ENCODE results near the gene NACC2. TPM values are rescaled to one million over a fixed set of nuclear protein-coding genes. Genes with fewer than 3 reads are reported as not detected.

NACC2 gene, protein sequence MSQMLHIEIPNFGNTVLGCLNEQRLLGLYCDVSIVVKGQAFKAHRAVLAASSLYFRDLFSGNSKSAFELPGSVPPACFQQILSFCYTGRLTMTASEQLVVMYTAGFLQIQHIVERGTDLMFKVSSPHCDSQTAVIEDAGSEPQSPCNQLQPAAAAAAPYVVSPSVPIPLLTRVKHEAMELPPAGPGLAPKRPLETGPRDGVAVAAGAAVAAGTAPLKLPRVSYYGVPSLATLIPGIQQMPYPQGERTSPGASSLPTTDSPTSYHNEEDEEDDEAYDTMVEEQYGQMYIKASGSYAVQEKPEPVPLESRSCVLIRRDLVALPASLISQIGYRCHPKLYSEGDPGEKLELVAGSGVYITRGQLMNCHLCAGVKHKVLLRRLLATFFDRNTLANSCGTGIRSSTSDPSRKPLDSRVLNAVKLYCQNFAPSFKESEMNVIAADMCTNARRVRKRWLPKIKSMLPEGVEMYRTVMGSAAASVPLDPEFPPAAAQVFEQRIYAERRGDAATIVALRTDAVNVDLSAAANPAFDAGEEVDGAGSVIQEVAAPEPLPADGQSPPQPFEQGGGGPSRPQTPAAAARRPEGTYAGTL
- 3.2 and 3.7 TPM in 2 replicates for total RNA-seq

DNA sequence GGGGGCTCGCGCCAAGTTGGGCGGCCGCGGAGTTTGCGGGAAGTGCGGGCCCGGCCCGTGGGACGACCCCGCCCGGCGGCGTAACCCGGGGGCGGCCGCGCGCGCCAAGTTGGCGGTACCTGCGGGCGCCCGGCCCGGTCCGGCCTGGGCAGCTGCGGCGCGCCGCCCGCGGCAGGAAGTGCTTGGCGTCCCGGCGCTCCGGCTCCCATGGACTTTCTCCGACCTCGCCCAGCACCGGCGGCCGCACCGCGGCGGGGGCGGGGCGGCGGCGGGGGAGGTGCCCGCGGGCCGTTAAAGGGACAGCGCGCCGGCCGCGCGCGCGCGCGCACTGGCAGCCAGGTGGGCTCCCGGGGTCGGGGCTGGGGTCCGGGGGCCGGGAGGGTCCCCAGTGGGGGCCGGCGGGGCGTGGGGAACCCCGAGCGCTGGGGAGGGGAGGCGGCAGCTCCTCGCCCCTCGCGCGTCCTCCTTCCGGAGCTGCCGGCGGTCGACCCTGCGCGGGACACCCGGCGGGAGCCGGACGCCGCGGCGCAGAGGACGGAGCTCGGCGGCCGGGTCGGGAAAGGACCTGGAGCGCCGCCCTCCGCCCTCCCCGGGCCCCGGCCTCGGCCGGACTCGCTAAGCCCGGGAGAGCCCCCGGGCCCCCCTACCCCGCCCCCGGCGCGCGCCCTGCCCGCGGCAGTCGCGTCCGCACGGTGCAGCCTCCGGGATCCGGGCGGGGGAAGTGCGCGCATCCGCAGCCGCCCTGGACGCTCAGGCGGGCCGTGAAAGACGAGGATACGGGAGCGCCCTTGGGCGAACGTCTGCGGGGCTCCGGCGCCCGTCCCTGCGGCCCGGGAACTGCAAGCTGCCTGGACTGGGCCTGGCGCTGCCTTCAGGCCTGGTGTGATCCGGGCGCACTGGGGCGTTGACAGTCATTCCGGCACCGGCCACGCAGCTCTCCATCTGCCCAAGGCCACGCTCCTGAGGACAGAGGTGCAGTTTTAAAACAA is at the start of gene NACC2:
TSS of gene NACC2 (minus strand) at position 220 of the 989 bp plus-strand sequence. CDS start 44,768 bp downstream, outside the sequence.
- intact Hi-C loops (cut with micrococcal nuclease) = loop anchor here (2.0 kb wide), 2 partner anchors 13 to 23 kb away; partner anchors contain the start of gene TMEM250

DNA sequence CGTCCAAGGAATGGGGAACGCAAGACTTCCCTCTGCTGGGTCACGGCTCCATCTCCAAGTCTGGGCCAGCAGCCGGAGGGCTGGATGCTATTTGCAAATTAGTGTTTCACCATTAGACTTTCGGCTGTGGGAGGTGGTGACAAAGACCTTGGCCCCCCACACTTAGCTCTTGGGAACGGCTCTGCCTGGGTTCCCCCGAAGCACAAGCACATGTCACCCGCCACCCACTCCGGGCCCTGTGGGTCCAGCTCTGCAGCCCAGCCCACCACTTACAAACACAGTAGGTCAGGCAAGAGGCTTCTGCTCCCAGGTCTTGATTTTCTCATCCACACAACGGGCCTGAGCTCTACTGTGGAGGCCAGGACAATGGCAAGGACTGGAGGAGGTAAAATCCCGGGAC is 49.4 kb upstream of the NACC2 start:
- intact Hi-C loops (cut with micrococcal nuclease) = no loop called here

- intact Hi-C loops (cut with micrococcal nuclease) = no loop called here
Observed at GRCh38 chr9:136143215-136144001, 48.3 kb upstream of the NACC2 start.

DNA sequence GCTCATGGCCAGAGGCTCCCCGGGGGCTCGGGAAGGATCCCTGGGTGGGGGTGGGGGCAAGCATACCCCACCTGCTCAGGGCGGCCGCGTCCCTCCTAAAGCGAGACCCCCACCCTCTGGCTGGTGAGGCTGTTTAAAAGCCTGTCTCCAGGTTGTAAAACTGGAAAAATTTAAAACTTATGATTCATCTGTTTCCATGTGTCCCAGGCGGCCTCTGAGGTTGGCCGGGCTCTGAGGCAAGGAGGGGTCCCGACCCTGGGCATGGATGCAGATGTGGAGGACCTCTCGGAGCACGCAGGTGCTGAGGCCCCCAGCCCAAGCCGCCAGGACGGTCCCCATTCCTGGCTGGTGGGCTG is 47.7 kb upstream of the NACC2 start:
- intact Hi-C loops (cut with micrococcal nuclease) = no loop called here

GRCh38 chr9:136142414-136142796 is 47.3 kb upstream of the NACC2 start:
- intact Hi-C loops (cut with micrococcal nuclease) = no loop called here

DNA sequence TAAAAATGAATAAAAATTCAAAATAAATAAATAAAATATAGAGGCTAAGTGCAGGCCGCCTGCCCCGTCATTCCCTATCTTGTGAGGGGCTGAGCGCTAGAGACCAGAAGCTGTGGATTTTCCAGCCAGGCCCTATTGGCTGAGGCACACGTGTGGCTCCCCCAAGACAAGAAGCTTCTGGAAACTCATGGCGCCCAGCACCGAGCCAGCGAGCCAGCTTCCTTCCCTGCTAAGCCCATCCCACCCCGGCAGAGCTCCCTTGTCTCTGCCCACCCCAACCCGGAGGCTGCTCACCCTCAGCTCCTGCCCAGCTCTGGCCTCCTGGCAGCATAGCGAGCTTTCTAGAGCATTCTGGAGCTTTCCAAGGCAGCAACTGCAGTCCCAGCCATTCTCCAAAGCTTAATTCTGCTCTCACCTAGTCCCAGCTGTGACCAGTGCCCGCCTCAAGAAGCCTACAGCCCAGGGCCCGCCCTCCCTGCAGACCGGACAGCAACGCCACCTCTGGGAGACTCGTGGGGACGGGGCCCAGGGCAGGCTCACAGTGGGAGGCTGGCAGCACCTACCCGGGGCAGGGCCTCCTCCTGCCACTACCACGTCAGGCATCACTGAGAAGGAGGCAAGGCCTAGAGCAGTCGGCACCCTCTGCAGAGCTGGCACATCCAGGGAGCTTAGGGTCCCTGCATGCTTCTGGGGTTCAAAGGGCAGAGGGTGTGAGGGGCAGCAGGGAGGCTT is 46.8 kb upstream of the NACC2 start:
- intact Hi-C loops (cut with micrococcal nuclease) = no loop called here

DNA sequence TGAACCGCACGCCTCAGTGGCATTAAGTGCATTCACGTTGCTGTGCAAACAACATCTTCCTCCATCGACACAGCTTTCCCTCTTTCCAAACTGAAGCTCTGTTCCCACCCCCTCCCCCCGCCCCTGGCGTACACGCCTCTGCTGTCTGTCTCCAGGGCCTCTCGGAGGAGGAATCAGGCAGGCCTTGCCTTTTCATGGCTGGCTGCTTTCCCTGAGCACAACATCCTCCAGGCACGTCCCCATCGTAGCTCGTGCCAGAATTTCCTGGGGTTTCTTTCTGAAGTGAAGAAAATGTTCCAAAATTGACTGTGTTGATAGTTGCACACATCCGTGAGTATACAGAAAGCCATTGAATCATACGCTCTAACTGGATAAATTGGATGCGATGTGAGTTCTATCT is 45.9 kb upstream of the NACC2 start:
- intact Hi-C loops (cut with micrococcal nuclease) = no loop called here

DNA sequence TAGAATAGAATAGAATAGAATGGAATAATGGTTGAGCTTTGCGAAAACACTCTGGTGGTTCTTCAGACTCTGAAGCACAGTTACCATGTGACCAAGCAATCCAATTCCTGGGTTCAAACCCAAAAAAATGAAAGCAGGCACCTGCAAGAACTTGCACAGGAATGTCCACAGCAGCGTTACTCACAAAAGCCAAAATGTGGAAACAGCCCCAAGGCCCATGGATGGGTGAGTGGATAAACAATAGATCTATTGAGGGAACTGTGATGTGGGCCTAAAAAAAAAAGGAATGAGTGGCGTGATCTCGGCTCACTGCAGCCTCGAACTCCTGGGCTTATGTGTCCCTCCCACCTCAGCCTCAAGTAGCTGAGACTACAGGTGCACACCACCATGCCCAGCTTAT is 45.0 kb upstream of the NACC2 start:
- intact Hi-C loops (cut with micrococcal nuclease) = no loop called here

- intact Hi-C loops (cut with micrococcal nuclease) = no loop called here
Observed at GRCh38 chr9:136138566-136138965, 43.5 kb upstream of the NACC2 start.

DNA sequence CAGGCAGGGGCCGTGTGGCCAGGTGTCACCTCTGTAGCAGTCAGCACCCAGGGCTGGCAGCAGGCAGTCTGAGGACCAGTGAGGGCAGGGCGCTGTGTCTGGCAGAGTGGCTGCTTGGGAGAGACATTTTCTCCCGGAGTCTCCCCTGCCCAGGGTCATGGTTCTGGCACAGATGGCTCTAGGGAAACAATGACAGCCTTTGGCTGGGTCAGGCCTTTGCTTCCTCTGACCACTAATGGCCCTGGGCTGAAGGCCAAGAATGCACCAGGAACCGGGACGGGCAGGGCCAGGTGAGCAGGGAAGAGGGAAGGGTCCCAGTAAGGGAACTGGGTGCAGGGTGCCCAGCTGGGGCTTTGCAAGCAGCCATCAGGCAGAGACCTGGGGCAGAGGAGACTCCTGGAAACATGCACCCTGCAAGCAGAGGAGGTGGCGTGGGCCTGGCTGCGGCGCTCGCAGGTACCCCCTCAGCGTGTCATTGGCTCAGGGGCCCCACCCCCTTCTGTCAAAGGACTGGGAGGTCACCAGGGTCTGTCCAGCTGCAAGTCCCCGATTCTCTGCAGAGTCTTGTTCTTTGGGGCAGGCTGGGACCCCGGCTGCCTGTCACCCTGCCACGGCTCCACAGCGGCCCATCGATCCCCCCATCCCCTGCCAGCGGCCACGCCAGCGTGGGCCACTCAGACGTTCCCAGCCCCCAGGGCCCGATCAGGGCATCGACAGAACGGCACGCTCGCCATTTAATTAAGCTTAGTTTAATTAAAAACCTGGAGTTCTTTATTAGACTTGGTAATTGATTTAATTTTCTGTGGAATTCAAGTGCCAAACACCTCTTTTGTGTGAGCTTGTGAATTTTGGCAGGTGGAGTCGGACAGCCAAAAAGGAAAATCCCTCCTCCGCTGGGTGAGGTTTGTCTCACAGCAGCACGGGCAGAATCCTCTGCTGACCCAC is 42.5 kb upstream of the NACC2 start:
- intact Hi-C loops (cut with micrococcal nuclease) = no loop called here

- intact Hi-C loops (cut with micrococcal nuclease) = no loop called here
Observed at GRCh38 chr9:136136127-136136925, 41.2 kb upstream of the NACC2 start.

DNA sequence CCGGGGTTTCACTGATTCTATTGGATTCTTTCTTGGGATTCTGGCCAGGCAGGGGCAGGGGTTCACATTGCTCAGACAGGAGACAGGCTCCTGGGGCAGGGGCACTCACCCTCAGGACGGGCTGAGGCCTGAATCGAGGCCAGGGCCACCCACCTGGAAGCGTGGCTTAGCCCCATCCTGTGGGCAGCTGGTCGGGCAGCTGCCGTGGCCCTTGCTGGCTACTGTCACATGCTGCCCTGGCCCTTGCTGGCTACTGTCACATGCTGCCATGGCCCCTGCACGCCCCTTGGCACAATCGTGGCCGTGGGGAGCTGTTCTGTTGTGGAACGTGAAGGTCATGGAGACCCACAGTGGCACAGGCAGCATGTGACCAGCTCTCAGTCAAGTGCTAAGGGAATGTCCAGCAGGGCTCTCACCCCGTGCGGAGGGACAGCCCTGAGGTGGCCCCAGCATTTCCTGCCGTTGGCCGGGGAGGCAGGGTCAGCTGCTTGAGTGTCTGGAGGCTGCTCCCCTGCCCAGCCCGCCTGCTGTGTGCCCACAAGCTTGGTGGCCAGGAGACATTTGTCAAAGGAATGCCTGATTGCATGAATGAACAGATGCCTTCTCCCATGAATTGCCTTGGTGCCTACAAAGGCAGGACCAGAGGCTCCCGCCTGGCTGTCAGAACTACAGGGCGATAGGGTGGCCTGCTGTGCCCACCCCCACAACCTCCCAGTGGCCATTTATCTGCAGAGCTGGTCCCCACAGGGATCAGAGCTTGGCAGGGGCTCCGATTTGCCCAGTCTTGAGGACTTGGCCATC is 40.4 kb upstream of the NACC2 start:
- intact Hi-C loops (cut with micrococcal nuclease) = no loop called here

GRCh38 chr9:136133959-136134484 is 38.9 kb upstream of the NACC2 start:
- intact Hi-C loops (cut with micrococcal nuclease) = no loop called here

- intact Hi-C loops (cut with micrococcal nuclease) = no loop called here
Observed at GRCh38 chr9:136133191-136133958, 38.3 kb upstream of the NACC2 start.

- intact Hi-C loops (cut with micrococcal nuclease) = no loop called here
Observed at GRCh38 chr9:136132512-136133050, 37.5 kb upstream of the NACC2 start.

Data from T-helper 2 cell treated with Interferon-gamma antibody and Interleukin-4, amounts not matched to agents 100 ng/mL and 5 ng/mL, for 36 hours (primary cell).